Measurements from ENCODE around the gene SHC3.
"Not testable (repeated sequence)": the region's sequence is repeated elsewhere in the genome, so short reads cannot be mapped to it uniquely, and the experiment has no call there.

SHC3 gene, protein sequence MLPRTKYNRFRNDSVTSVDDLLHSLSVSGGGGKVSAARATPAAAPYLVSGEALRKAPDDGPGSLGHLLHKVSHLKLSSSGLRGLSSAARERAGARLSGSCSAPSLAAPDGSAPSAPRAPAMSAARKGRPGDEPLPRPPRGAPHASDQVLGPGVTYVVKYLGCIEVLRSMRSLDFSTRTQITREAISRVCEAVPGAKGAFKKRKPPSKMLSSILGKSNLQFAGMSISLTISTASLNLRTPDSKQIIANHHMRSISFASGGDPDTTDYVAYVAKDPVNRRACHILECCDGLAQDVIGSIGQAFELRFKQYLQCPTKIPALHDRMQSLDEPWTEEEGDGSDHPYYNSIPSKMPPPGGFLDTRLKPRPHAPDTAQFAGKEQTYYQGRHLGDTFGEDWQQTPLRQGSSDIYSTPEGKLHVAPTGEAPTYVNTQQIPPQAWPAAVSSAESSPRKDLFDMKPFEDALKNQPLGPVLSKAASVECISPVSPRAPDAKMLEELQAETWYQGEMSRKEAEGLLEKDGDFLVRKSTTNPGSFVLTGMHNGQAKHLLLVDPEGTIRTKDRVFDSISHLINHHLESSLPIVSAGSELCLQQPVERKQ

DNA sequence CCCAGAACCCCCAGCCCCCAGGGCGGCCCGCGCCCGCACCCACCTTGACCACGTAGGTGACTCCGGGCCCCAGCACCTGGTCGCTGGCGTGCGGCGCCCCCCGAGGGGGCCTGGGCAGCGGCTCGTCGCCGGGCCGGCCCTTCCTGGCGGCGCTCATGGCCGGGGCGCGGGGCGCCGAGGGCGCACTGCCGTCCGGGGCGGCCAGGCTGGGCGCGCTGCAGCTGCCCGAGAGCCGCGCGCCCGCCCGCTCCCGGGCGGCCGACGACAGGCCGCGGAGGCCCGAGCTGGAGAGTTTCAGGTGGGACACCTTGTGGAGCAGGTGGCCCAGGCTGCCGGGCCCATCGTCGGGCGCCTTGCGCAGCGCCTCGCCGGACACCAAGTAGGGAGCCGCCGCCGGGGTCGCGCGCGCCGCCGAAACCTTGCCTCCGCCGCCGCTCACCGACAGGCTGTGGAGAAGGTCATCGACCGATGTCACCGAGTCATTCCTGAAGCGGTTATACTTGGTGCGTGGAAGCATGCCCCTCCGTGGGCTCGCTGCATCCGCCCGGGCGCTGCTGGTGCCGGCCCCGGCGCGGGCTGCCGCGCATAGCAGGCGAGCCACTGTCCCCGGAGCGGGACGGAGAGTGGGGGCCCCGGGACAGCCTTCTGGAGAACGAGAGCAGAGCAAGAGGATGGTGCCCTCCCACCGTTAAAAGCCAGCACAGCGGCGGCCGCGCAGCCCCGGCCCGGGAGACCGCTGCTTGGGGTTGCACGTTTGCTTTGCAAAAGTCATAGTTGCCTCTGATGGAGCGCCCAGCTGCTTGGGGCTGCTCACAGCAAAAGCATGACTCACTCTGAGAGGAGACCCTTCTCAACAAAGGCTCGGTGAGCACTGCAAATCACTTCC, at the start of gene SHC3:
TSS of gene SHC3 (minus strand) at position 875 of the 886 bp plus-strand sequence. CDS start at position 517, 358 bp downstream.
- DNase-seq = no peak

DNA sequence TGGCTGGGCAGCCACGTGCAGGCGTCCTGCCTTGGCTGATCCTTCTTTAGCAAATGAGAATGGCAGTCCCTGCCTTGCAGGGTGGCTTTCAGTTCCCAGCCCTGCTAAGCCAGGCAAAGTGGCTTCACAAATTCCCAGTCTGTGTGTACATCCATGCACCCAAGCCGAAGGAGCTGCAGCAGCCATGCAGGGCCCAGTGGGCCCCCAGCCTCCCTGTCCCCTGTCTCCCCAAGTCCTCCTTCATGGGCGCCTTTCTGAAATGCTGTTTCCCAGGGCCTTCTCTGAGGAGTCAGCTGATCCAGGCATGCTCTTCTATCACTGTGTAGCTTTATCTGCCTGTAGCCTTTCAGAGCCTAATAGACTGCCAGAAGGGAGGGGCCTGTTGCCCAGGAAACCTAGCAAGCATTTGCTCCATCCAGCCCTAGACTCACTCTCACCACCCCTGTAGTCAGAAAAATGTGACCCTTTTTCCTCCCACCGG, 47.4 kb upstream of the SHC3 start:
- DNase-seq = no peak

DNA sequence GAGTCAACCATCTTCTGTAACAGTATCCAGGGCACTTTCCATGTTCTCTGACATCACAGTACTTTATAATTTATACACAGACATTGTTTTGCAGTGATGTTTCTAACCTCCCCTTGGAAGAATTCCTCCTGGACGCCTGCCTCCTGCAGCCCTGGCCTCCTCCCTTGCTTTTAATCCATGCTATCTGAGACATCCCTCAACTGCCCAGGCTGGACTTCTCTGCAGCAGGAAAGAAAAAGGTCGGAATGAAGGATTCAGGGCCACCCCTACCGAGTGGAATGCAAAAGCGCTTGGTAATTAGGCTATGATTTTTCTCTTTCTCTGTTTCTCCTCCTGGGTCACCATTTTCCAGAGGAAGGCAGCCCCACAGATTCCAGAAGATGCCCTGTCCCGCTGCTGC, 47.0 kb upstream of the SHC3 start:
- no peak for DNase-seq

DNA sequence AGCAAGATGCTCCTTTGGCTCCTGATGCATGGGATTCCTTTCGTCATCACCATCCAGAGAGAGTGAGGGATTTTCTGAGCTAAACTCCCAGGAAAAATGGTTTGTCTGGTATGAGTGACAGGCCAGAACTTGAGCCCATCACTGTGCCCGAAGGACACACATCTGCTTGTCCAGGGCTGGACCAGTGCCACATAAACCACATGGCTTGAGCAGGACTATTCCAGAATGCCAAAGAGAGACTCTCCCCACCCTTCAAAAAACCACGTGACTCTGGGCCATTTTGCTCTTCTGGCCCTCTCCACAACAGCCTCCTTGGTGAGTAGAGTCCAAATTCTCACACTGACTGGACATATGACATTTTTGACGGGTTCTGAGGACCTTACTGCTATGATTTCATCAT, 46.4 kb upstream of the SHC3 start:
- DNase-seq = no peak

DNA sequence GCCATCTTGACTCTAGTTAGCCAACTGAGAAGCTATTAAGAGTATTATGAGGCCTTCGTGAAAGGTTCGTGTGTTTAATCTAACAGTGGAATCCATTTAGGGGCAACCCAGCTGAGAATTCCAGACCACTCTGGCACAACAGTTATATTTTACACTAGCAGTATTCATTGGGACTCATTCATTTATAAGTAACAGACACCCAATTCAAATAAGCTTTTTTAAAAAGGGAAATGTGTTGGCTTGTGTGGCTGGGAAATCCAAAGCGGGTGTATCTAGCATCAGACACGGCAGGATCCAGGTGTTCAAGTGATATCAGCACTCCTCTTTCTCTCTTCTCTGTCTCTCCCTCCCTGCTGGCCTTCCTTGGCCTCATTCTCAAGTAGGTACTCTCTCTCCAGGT, 46.0 kb upstream of the SHC3 start:
- DNase-seq = no peak

DNA sequence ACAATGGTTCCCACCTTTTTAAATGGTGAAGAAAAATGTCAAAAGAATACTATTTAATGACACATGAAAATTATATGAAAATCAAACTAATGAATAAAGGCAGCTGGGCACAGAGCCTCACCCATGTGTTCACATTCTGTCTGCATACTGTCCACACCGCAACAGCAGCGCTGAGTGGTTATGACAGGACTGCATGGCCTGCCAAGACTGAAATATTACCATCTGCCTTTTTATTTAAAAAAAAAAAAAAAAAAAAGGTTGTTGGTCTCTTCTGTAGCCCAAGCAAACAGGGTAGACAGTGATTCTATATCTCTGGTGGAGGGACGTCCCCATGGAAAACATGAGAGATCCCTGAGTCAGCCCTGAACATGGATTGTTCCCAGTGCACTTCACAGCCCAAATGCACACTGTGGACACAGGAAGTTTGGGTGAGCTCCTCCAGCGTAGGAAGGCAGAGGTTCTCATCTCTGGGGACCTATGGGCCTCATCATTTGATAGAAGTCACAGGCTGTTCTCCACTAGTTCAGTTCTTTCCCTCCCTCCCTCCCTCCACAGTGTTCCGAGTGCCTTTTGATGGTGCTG, 44.9 kb upstream of the SHC3 start:
- no peak for DNase-seq

DNA sequence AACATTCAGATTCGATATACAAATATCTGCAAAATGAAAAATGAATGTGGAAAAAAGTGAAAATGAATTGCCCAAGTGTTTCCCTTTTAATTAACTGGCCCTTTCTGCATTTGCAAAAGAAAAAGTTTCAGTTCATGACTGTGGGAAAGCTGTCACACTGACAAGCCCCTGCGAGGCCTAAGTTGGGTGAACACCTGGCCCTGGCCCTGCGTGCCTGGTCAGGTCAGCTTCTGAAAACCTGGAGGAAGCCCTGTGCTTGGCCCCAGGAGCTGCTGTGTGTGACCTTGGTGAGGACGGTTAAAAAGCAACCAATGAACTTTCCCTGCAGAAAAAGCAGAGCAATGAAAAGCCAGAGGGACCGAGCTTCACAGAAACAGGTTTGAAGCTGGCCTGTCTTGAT, 41.0 kb upstream of the SHC3 start:
- no peak for DNase-seq

DNA sequence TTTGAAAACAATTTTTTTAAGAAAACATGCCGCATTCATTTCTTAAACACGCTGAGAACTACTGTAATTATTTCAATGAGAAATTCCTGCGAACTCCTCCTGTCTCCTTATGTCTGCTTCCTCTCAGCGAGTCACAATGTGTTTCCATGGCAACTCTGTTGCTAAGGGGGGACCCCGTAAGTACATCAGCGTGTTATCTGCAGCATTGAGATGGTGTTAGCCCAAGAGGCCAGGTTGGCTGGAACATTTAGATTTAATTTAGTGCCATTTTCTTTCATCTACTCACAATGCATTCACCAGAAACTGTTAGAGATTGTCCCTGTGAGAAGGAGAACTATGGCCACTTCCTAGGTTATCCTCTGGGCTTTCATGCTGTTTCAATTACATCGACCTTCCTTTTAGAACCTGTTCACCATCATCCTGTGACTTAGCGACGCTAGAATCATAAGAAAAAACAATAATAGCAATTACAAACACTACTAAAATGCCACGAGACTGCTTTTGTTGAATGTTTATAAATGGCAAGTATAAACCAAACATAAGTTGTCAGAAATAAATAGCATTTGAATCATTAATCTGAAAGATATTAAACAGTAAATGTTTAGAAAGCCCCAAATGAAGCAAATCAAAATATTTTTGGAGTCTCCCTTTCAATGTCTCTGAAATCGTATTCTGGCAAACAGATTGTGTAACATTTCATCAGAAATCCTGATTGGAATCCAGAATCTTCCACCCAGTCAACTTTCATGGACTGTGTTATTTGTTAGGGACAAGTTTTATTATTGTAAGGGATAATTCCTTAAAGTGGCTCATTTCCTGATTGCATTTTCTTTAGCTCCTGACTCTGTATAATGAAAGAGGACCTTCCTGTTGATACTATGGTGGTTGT, 39.7 kb upstream of the SHC3 start:
- peak in 1 of 2 donors; percentile 20 for DNase-seq

DNA sequence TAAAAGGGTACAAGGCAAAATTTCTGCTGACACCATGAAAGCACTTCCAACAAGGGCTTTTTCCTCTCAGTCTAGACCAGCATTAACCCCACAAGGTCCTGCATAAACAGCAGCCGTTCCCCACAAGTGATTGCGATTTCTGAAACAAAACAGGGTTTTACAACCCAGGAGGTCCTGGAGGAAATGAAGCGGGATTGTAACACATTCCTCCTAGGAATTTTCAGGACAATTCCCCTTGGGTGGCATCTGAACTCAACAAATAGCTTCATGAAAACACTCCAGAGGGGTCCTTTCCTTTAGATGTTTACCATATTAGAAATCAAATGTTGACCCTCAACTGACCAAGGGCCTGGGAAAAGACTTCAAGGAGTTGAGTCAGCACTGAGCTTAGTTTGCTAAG, 36.7 kb upstream of the SHC3 start:
- no peak for DNase-seq

DNA sequence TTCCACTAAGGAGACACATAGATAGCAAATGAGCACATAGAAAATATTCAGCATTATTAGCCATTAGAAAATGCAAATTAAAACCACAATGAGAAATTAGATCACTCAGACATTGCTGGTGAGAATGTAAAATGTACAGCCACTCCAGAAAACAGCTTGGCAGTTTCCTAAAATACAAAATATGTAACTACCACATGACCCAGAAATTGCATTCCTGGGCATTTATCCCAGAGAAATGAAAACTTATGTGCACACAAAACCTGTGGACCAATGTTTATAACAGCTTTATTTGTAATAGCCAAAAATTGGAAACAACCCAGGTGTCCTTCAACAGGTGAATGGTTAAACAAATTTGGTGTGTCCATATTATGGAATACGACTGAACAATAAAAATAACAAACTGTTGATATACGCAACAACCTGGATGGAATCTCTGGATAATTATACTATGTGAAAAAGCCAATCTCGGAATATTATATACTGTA, 34.8 kb upstream of the SHC3 start:
- no peak for DNase-seq

DNA sequence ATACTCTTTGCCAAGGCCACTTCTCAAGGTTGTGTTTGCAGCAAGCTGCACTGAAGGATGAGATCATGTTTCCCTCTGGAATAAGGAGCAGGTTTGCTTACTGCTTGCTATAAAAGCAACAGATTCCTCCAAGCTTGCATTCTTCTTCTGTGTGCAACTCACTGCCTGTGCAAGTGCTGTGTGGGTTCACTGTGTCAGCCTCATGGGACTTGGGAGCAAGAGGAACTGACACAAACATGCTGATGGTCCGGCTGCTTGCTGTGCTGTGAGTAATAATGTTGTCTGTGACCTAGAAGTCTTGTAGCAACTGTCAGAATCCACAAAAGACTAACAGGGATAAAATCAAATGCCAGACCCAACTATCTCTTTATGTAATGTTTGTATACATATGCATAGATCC, 33.6 kb upstream of the SHC3 start:
- DNase-seq = no peak

DNA sequence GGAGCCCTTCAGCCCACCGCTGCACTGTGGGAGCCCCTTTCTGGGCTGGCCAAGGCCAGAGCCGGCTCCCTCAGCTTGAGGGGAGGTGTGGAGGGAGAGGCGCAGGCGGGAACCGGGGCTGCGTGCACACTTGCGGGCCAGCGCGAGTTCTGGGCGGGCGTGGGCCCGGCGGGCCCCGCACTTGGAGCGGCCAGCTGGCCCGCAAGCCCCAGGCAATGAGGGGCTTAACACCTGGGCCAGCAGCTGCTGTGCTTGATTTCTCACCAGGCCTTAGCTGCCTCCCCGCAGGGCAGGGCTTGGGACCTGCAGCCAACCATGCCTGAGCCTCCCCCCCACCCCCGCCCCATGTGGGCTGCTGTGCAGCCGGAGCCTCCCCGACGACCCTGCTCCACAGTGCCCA, 30.7 kb upstream of the SHC3 start:
- DNase-seq = not testable (repeated sequence)

DNA sequence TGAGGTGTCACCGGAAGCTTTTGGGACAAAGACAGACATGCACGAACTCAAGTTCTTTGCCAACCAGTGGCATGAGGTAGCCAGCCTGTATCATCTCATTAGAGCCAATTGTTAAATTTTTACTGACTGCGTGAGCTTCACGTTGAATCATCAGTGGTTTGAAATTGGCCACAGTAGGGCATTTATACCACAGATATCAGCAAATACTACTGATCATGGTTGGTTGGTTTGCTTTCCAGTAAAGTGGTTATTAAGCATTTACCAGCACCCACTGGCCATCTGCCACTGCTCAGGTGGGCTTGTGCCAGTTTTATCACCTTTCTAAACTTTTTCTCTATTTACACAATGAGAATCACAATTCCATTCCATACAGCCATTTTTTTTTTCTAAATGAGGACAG, 28.4 kb upstream of the SHC3 start:
- no peak for DNase-seq

DNA sequence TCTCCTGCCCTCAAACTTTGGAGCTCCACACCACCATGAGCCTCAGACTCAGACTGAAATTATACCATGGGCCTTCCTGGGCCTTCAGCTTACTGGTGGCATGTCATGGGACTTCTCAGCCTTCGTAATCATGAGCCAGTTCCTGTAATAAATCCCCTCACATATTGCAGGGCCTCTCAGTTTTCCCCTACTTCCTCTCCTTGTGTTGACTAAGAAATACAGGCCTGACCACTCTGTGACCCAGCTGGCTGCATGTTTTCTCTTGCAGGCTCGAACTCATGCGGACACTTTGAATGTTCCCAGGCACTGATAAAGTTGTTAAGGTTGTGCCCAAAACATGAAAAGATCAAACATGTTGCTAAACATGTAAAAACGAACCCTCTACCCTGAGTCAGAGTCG, 26.2 kb upstream of the SHC3 start:
- no peak for DNase-seq

DNA sequence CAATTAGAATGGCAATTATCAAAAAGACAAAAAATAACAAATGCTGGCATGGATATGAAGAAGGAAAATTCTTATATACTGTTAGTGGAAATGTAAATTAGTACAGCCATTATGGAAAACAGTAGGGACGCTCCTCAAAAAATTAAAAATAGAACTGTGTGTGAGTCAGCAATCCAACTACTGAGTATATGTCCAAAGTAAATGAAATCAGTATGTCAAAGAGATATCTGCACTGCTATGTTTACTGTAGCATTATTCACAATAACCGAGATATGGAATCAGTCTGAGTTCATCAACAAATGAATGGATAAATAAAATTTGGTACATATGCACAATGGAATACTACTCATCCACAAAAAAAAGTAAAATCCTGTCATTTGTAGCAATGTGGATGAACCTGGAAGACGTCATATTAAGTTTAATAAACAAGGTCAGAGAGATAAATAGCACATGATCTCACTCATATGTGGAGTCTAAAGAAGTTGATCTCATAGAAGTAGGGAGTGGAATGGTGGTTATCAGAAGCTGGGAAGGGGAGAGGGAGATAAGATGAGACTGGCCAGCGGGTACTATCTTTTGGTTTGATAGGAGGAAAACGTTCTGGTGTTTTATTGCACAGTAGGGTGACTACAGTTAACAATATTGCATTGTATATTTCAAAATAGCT, 16.6 kb upstream of the SHC3 start:
- no peak for DNase-seq

DNA sequence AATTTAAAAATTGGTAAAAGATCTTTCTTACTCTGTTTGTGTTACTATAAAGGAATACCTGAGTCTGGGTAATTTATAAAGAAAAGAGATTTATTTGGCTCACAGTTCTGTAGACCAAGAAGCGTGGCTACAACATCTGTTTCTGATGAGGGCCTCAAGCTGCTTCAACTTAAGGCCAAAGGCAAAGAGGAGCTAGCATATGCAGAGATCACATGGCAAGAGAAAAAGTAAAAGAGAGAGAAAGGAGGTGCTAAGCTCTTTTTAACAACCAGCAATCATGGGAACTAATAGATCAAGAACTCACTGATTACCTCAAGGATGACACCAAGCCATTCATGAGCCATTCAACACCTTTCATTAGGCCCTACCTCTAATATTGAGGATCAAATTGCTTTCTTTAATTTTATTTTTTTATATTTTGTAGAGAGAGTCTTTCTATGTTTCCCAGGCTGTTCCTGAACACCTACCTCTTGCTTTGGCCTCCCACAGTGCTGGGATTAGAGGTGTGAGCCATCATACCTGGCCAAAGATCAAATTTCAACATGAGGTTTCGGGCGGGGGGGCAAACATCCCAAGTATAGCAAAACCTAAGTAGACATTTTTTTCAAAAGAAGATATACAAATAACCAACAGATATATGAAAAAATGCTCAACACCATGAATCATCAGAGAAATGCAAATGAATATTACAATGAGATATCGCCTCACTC, 16.0 kb upstream of the SHC3 start:
- no peak for DNase-seq

DNA sequence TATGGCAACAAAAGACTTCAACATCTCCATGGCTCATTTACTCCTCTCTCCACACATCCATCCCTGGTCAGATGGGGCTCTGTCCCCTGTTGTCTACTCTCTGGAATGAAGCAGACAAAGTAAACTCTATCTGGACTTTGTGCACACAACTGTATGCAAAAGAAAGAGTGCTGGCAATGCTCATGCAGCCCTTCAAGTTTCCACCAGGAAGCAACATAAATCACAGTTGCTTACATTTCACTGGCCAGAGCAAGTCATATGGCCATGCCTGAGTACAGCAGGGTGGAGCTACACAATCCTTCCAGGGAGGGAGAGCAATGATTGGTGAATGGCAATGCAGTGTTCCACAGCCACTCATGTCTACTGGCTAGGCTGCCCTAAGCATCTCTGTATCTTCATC, 12.4 kb upstream of the SHC3 start:
- DNase-seq = no peak

DNA sequence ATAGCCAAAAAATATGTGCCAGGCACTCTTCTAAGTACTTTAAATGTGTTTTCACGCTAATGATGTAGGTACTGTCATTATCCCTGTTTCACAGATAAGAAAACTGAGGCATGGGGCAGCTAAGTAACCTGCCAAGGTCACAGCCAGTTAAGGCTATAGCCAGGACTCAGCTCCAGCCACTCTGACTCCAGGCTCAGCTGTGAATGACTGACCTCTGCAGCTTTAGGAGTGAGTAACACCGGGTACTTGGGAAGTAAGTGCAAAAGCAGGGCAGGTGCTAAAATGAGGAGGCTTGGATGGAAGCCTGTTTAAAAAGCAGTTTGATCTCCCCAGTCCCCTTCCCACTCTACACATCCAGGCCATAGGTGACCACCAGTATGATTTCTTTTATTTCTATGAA, 10.6 kb upstream of the SHC3 start:
- no peak for DNase-seq

DNA sequence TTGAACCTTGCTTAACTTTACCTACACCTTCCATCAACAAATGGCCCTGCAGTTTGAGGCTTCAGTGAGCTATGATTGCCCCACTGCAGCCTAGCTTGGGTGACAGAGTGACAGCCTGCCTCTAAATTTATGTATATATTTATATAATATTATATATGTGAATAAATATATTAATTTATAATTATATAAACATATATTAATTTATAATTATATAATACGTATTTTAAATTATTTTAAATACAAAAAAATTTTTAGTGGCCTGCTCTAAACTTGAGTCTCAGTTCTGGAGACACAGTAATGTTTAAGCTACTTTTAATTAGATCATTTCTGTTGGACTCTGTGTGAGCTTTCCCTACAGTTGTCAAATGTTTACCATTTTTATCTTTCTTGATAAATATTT, 9.3 kb upstream of the SHC3 start:
- DNase-seq = no peak

DNA sequence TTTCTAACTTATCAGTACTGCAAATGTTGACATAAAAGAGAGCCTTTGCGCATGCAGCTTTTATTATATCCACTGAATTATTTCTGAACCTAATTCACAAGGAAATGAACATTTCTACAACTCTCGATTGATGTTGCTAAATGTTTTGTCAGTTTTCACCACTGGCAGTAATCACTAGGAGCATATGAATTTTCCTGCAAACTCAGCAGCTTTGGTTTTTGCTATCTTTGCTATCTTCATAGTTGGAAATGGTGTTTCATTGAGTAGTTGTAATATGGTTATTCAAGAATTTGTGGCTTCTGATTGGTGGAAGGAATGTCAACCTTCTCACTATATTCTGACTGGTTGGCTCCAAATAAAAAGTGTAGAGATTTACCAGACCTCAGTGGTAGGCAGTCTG, 8.9 kb upstream of the SHC3 start:
- no peak for DNase-seq

DNA sequence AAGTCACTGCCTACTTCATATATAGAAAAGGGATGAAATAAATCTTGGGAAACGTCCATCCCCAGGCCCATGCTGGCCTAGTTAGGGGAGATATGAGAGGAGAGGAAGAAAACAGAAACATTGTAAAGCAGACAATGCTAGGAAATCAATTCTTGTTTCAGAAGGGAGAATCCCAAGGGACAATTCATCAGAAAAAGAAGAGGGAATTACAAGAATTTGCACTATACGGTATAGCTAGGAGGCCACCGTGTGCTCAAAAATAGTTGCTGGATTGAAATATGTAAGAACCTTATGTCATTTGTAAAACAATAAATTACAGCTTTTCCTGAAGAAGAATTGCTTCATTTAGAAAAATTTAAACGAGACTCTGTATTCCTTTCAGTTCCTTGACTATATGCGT, 8.3 kb upstream of the SHC3 start:
- no peak for DNase-seq

All from hippocampal formation (tissue), 2 donors.